ENCODE measurements around the gene USP48.
"Not testable (repeated sequence)": the region's sequence is repeated elsewhere in the genome, so short reads cannot be mapped to it uniquely, and the experiment has no call there.

Gene USP48

GRCh38 chr1:21696931-21697330 is 86.0 kb downstream of the USP48 start:
- DNase-seq (ENCODE audit: low read depth) = no peak

- DNase-seq (ENCODE audit: low read depth) = no peak
These were observed 89.2 kb downstream of the USP48 start for GRCh38 chr1:21693732-21694131.

GRCh38 chr1:21691739-21692138 is 91.2 kb downstream of the USP48 start:
- no peak for DNase-seq (ENCODE audit: low read depth)

- DNase-seq (ENCODE audit: low read depth) = no peak
These were observed 93.1 kb downstream of the USP48 start for GRCh38 chr1:21689661-21690372.

GRCh38 chr1:21687081-21687529 is 95.8 kb downstream of the USP48 start:
- no peak for DNase-seq (ENCODE audit: low read depth)

GRCh38 chr1:21685946-21686678 is 96.8 kb downstream of the USP48 start:
- DNase-seq (ENCODE audit: low read depth) = no peak

GRCh38 chr1:21681426-21681825 is 101.5 kb downstream of the USP48 start:
- DNase-seq (ENCODE audit: low read depth) = no peak

- no peak for DNase-seq (ENCODE audit: low read depth)
These were observed 102.0 kb downstream of the USP48 start for GRCh38 chr1:21680918-21681317.

- DNase-seq (ENCODE audit: low read depth) = no peak
These were observed 102.6 kb downstream of the USP48 start for GRCh38 chr1:21680381-21680780.

GRCh38 chr1:21677168-21677567 is 105.8 kb downstream of the USP48 start:
- DNase-seq (ENCODE audit: low read depth) = no peak

- DNase-seq (ENCODE audit: low read depth) = no peak
These were observed 108.0 kb downstream of the USP48 start for GRCh38 chr1:21674957-21675356.

GRCh38 chr1:21673853-21674252 is 109.1 kb downstream of the USP48 start:
- DNase-seq (ENCODE audit: low read depth) = not testable (repeated sequence)

GRCh38 chr1:21673277-21673780 is 109.6 kb downstream of the USP48 start:
- peak; percentile 73 for DNase-seq (ENCODE audit: low read depth)

GRCh38 chr1:21672478-21673276 is 110.3 kb downstream of the USP48 start:
- DNase-seq (ENCODE audit: low read depth) = peak; percentile 44

GRCh38 chr1:21671915-21672314 is 111.0 kb downstream of the USP48 start:
- DNase-seq (ENCODE audit: low read depth) = no peak

GRCh38 chr1:21670956-21671902 is 111.7 kb downstream of the USP48 start:
- no peak for DNase-seq (ENCODE audit: low read depth)

GRCh38 chr1:21670059-21670881 is 112.7 kb downstream of the USP48 start:
- no peak for DNase-seq (ENCODE audit: low read depth)

GRCh38 chr1:21669258-21670058 is 113.5 kb downstream of the USP48 start, which contains the start of gene RAP1GAP:
Gene RAP1GAP, minus strand, starts transcription at chr1:21669357. Its CDS starts 49,325 bp downstream, at chr1:21620032.
- no peak for DNase-seq (ENCODE audit: low read depth)

GRCh38 chr1:21668951-21669257 is 114.0 kb downstream of the USP48 start:
- no peak for DNase-seq (ENCODE audit: low read depth)
